ENCODE results near the gene PKP4. TPM values are rescaled to one million over a fixed set of nuclear protein-coding genes. Genes with fewer than 3 reads are reported as not detected.

Gene PKP4
- total RNA-seq, 1 experiment from 2014 or later = not detected

- Histone ChIP-seq H3K36me3 (ENCODE audit: insufficient read depth, low read length) (no peaks in the 10 kb centered on the region), H3K9me3 (ENCODE audit: low read length) (no peaks in the 10 kb centered on the region), H3K27ac (ENCODE audit: low read length) (no peak overlapping the region), H3K27me3 (ENCODE audit: low read length) (no peaks in the 10 kb centered on the region), H3K4me3 (ENCODE audit: low read length) (no peak overlapping the region), H3K4me1 (ENCODE audit: low read length) (no peaks in the 10 kb centered on the region), H2AFZ (ENCODE audit: low read length) (no peak overlapping the region), H3K4me2 (ENCODE audit: low read depth, low read length, poor library complexity, severe bottlenecking) (no peak overlapping the region), H4K20me1 (ENCODE audit: insufficient read depth, low read depth, low read length) (no peaks in the 10 kb centered on the region), H3K9ac (ENCODE audit: low read length) (no peak overlapping the region), H3K9me2 (replicated peaks; ENCODE audit: insufficient read depth, low read length) (no peaks in the 10 kb centered on the region), H3K79me2 (ENCODE audit: low read length) (no peaks in the 10 kb centered on the region)
- no peak for DNase-seq
Measured at GRCh38 chr2:158658396-158658795, 201.6 kb downstream of the PKP4 start.

GRCh38 chr2:158659483-158659882, 202.7 kb downstream of the PKP4 start:
- no peak overlapping the region for H3K9ac ChIP-seq (ENCODE audit: low read length)
- no peak overlapping the region for H3K27ac ChIP-seq (ENCODE audit: low read length)
- no peaks in the 10 kb centered on the region for H4K20me1 ChIP-seq (ENCODE audit: insufficient read depth, low read depth, low read length)
- DNase-seq = no peak
- H3K4me1 ChIP-seq (ENCODE audit: low read length) = no peaks in the 10 kb centered on the region
- H3K36me3 ChIP-seq (ENCODE audit: insufficient read depth, low read length) = no peaks in the 10 kb centered on the region
- H3K4me2 ChIP-seq (ENCODE audit: low read depth, low read length, poor library complexity, severe bottlenecking) = no peak overlapping the region
- H2AFZ ChIP-seq (ENCODE audit: low read length) = no peak overlapping the region
- H3K79me2 ChIP-seq (ENCODE audit: low read length) = no peaks in the 10 kb centered on the region
- no peaks in the 10 kb centered on the region for H3K9me3 ChIP-seq (ENCODE audit: low read length)
- no peaks in the 10 kb centered on the region for H3K27me3 ChIP-seq (ENCODE audit: low read length)
- no peaks in the 10 kb centered on the region for H3K9me2 ChIP-seq (replicated peaks; ENCODE audit: insufficient read depth, low read length)
- H3K4me3 ChIP-seq (ENCODE audit: low read length) = no peak overlapping the region

- Histone ChIP-seq H2AFZ (ENCODE audit: low read length) (no peak overlapping the region), H3K36me3 (ENCODE audit: insufficient read depth, low read length) (no peaks in the 10 kb centered on the region), H3K4me2 (ENCODE audit: low read depth, low read length, poor library complexity, severe bottlenecking) (no peak overlapping the region), H3K27me3 (ENCODE audit: low read length) (no peaks in the 10 kb centered on the region), H3K9me3 (ENCODE audit: low read length) (no peaks in the 10 kb centered on the region), H3K79me2 (ENCODE audit: low read length) (no peaks in the 10 kb centered on the region), H3K4me1 (ENCODE audit: low read length) (no peaks in the 10 kb centered on the region), H3K4me3 (ENCODE audit: low read length) (no peak overlapping the region), H3K9me2 (replicated peaks; ENCODE audit: insufficient read depth, low read length) (no peaks in the 10 kb centered on the region), H3K9ac (ENCODE audit: low read length) (no peak overlapping the region), H4K20me1 (ENCODE audit: insufficient read depth, low read depth, low read length) (no peaks in the 10 kb centered on the region), H3K27ac (ENCODE audit: low read length) (no peak overlapping the region)
- no peak for DNase-seq
Measured at GRCh38 chr2:158661231-158661630, 204.5 kb downstream of the PKP4 start.

GRCh38 chr2:158662421-158662820, 205.7 kb downstream of the PKP4 start:
- Histone ChIP-seq H3K27me3 (ENCODE audit: low read length) (no peaks in the 10 kb centered on the region), H3K4me1 (ENCODE audit: low read length) (no peaks in the 10 kb centered on the region), H3K9me2 (replicated peaks; ENCODE audit: insufficient read depth, low read length) (no peaks in the 10 kb centered on the region), H3K36me3 (ENCODE audit: insufficient read depth, low read length) (no peaks in the 10 kb centered on the region), H3K4me2 (ENCODE audit: low read depth, low read length, poor library complexity, severe bottlenecking) (no peak overlapping the region), H3K79me2 (ENCODE audit: low read length) (no peaks in the 10 kb centered on the region), H4K20me1 (ENCODE audit: insufficient read depth, low read depth, low read length) (no peaks in the 10 kb centered on the region), H3K27ac (ENCODE audit: low read length) (no peak overlapping the region), H3K4me3 (ENCODE audit: low read length) (no peak overlapping the region), H3K9ac (ENCODE audit: low read length) (no peak overlapping the region), H3K9me3 (ENCODE audit: low read length) (no peaks in the 10 kb centered on the region), H2AFZ (ENCODE audit: low read length) (no peak overlapping the region)
- no peak for DNase-seq

GRCh38 chr2:158663796-158664195, 207.0 kb downstream of the PKP4 start:
- H3K9ac ChIP-seq (ENCODE audit: low read length) = no peak overlapping the region
- H3K4me3 ChIP-seq (ENCODE audit: low read length) = no peak overlapping the region
- no peaks in the 10 kb centered on the region for H3K9me2 ChIP-seq (replicated peaks; ENCODE audit: insufficient read depth, low read length)
- no peak overlapping the region for H2AFZ ChIP-seq (ENCODE audit: low read length)
- H3K4me2 ChIP-seq (ENCODE audit: low read depth, low read length, poor library complexity, severe bottlenecking) = no peak overlapping the region
- no peaks in the 10 kb centered on the region for H3K27me3 ChIP-seq (ENCODE audit: low read length)
- H3K79me2 ChIP-seq (ENCODE audit: low read length) = no peaks in the 10 kb centered on the region
- H3K9me3 ChIP-seq (ENCODE audit: low read length) = no peaks in the 10 kb centered on the region
- DNase-seq = no peak
- H3K4me1 ChIP-seq (ENCODE audit: low read length) = no peaks in the 10 kb centered on the region
- H3K27ac ChIP-seq (ENCODE audit: low read length) = no peak overlapping the region
- H3K36me3 ChIP-seq (ENCODE audit: insufficient read depth, low read length) = no peaks in the 10 kb centered on the region
- H4K20me1 ChIP-seq (ENCODE audit: insufficient read depth, low read depth, low read length) = no peaks in the 10 kb centered on the region

GRCh38 chr2:158664987-158665386, 208.2 kb downstream of the PKP4 start:
- Histone ChIP-seq H3K27ac (ENCODE audit: low read length) (no peak overlapping the region), H4K20me1 (ENCODE audit: insufficient read depth, low read depth, low read length) (no peaks in the 10 kb centered on the region), H2AFZ (ENCODE audit: low read length) (no peak overlapping the region), H3K4me1 (ENCODE audit: low read length) (no peaks in the 10 kb centered on the region), H3K4me2 (ENCODE audit: low read depth, low read length, poor library complexity, severe bottlenecking) (no peak overlapping the region), H3K9ac (ENCODE audit: low read length) (no peak overlapping the region), H3K9me2 (replicated peaks; ENCODE audit: insufficient read depth, low read length) (no peaks in the 10 kb centered on the region), H3K79me2 (ENCODE audit: low read length) (no peaks in the 10 kb centered on the region), H3K36me3 (ENCODE audit: insufficient read depth, low read length) (no peaks in the 10 kb centered on the region), H3K9me3 (ENCODE audit: low read length) (no peaks in the 10 kb centered on the region), H3K4me3 (ENCODE audit: low read length) (no peak overlapping the region), H3K27me3 (ENCODE audit: low read length) (no peaks in the 10 kb centered on the region)
- DNase-seq = no peak

GRCh38 chr2:158665536-158666302, 209.0 kb downstream of the PKP4 start:
- no peaks in the 10 kb centered on the region for H3K9me2 ChIP-seq (replicated peaks; ENCODE audit: insufficient read depth, low read length)
- DNase-seq = no peak
- H3K27me3 ChIP-seq (ENCODE audit: low read length) = no peaks in the 10 kb centered on the region
- H3K9me3 ChIP-seq (ENCODE audit: low read length) = no peaks in the 10 kb centered on the region
- no peak overlapping the region for H3K4me2 ChIP-seq (ENCODE audit: low read depth, low read length, poor library complexity, severe bottlenecking)
- H3K4me1 ChIP-seq (ENCODE audit: low read length) = no peaks in the 10 kb centered on the region
- no peaks in the 10 kb centered on the region for H4K20me1 ChIP-seq (ENCODE audit: insufficient read depth, low read depth, low read length)
- H2AFZ ChIP-seq (ENCODE audit: low read length) = no peak overlapping the region
- H3K79me2 ChIP-seq (ENCODE audit: low read length) = no peaks in the 10 kb centered on the region
- no peak overlapping the region for H3K27ac ChIP-seq (ENCODE audit: low read length)
- H3K9ac ChIP-seq (ENCODE audit: low read length) = no peak overlapping the region
- no peaks in the 10 kb centered on the region for H3K36me3 ChIP-seq (ENCODE audit: insufficient read depth, low read length)
- H3K4me3 ChIP-seq (ENCODE audit: low read length) = no peak overlapping the region

- H3K9me2 ChIP-seq (replicated peaks; ENCODE audit: insufficient read depth, low read length) = no peaks in the 10 kb centered on the region
- H3K27me3 ChIP-seq (ENCODE audit: low read length) = no peaks in the 10 kb centered on the region
- H3K79me2 ChIP-seq (ENCODE audit: low read length) = no peaks in the 10 kb centered on the region
- H3K36me3 ChIP-seq (ENCODE audit: insufficient read depth, low read length) = no peaks in the 10 kb centered on the region
- no peak overlapping the region for H3K4me2 ChIP-seq (ENCODE audit: low read depth, low read length, poor library complexity, severe bottlenecking)
- H3K9me3 ChIP-seq (ENCODE audit: low read length) = no peaks in the 10 kb centered on the region
- no peak overlapping the region for H3K27ac ChIP-seq (ENCODE audit: low read length)
- no peak overlapping the region for H3K4me3 ChIP-seq (ENCODE audit: low read length)
- H2AFZ ChIP-seq (ENCODE audit: low read length) = no peak overlapping the region
- no peaks in the 10 kb centered on the region for H3K4me1 ChIP-seq (ENCODE audit: low read length)
- DNase-seq = no peak
- no peak overlapping the region for H3K9ac ChIP-seq (ENCODE audit: low read length)
- H4K20me1 ChIP-seq (ENCODE audit: insufficient read depth, low read depth, low read length) = no peaks in the 10 kb centered on the region
Measured at GRCh38 chr2:158666969-158667368, 210.2 kb downstream of the PKP4 start.
